ENCODE measurements around the gene PTCH1. TPM values are rescaled to one million over a fixed set of nuclear protein-coding genes. Genes with fewer than 3 reads are reported as not detected.

Gene PTCH1
- total RNA-seq, 1 donor from 2014 or later = 57.9 TPM

GRCh38 chr9:95512709-95513095 is 4.1 kb downstream of the PTCH1 start:
- no peak for DNase-seq (ENCODE audit: low spot score)

- DNase-seq (ENCODE audit: low spot score) = no peak
Measured at GRCh38 chr9:95511952-95512708, 4.6 kb downstream of the PTCH1 start.

- DNase-seq (ENCODE audit: low spot score) = no peak
Measured at GRCh38 chr9:95511616-95511931, 5.2 kb downstream of the PTCH1 start.

- peak; percentile 93 for DNase-seq (ENCODE audit: low spot score)
Measured at GRCh38 chr9:95510709-95511615, 5.8 kb downstream of the PTCH1 start.

- no peak for DNase-seq (ENCODE audit: low spot score)
Measured at GRCh38 chr9:95509851-95510708, 6.7 kb downstream of the PTCH1 start.

GRCh38 chr9:95508968-95509850 is 7.6 kb downstream of the PTCH1 start:
- DNase-seq (ENCODE audit: low spot score) = peak; percentile 93

GRCh38 chr9:95508242-95508967 is 8.4 kb downstream of the PTCH1 start:
- DNase-seq (ENCODE audit: low spot score) = no peak

- DNase-seq (ENCODE audit: low spot score) = no peak
Measured at GRCh38 chr9:95507464-95508241, 9.1 kb downstream of the PTCH1 start.

GRCh38 chr9:95506678-95507463 is 9.9 kb downstream of the PTCH1 start:
- DNase-seq (ENCODE audit: low spot score) = no peak

- no peak for DNase-seq (ENCODE audit: low spot score)
Measured at GRCh38 chr9:95506428-95506677, 10.4 kb downstream of the PTCH1 start.

GRCh38 chr9:95505717-95506427 is 10.9 kb downstream of the PTCH1 start:
- DNase-seq (ENCODE audit: low spot score) = no peak

- DNase-seq (ENCODE audit: low spot score) = no peak
Measured at GRCh38 chr9:95505072-95505716, 11.6 kb downstream of the PTCH1 start.

GRCh38 chr9:95504053-95504963 is 12.5 kb downstream of the PTCH1 start:
- DNase-seq (ENCODE audit: low spot score) = no peak

GRCh38 chr9:95503369-95503768 is 13.4 kb downstream of the PTCH1 start:
- no peak for DNase-seq (ENCODE audit: low spot score)

- no peak for DNase-seq (ENCODE audit: low spot score)
Measured at GRCh38 chr9:95502248-95502647, 14.5 kb downstream of the PTCH1 start.

- no peak for DNase-seq (ENCODE audit: low spot score)
Measured at GRCh38 chr9:95499847-95500246, 16.9 kb downstream of the PTCH1 start.
